Epithelial cell of esophagus (primary cell): Measurements from ENCODE around the gene FAM228B.

Source experiments
- DNase-seq: peaks from one replicate; pipeline ENCODE4 v3.0.0; 2010; ENCODE audit warnings: low read depth
- H3K4me3 ChIP-seq: 2 replicates; pipeline ENCODE4 v1.5.1; 2011; ENCODE audit warnings: mild to moderate bottlenecking, low read length, control low read depth
- TF ChIP-seq, protein P1 (sequence below): IDR thresholded peaks from 2 replicates; pipeline ENCODE4 v1.5.1; 2011; ENCODE audit warnings: low read depth, mild to moderate bottlenecking, low read length, control low read depth, inconsistent platforms; ENCODE audit not compliant: insufficient read depth; ENCODE audit errors: missing control alignments

The FAM228B gene

DNA sequence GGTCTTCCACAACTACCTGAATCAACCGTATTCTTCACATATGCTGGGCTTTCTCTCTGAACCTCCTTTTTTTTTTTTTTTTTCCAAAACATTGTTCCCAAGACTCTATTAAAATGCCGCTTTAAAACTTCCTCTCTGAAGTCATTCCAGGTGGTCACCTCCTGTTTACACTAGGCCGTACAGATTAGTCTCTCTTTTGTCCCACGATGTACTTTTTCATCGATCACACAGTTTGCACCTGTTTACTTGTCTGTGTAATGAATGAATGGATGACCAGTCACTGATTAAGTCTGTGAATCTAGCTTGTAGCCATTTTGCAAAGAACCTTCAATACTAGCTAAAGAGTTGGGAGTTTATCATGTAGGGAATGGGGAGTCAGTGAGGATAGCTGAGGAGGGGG is 34.9 kb downstream of the FAM228B start:
- H3K4me3 ChIP-seq = no peak overlapping the region
- TF ChIP-seq, protein P1, sequence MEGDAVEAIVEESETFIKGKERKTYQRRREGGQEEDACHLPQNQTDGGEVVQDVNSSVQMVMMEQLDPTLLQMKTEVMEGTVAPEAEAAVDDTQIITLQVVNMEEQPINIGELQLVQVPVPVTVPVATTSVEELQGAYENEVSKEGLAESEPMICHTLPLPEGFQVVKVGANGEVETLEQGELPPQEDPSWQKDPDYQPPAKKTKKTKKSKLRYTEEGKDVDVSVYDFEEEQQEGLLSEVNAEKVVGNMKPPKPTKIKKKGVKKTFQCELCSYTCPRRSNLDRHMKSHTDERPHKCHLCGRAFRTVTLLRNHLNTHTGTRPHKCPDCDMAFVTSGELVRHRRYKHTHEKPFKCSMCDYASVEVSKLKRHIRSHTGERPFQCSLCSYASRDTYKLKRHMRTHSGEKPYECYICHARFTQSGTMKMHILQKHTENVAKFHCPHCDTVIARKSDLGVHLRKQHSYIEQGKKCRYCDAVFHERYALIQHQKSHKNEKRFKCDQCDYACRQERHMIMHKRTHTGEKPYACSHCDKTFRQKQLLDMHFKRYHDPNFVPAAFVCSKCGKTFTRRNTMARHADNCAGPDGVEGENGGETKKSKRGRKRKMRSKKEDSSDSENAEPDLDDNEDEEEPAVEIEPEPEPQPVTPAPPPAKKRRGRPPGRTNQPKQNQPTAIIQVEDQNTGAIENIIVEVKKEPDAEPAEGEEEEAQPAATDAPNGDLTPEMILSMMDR = no peak
- DNase-seq = no peak

DNA sequence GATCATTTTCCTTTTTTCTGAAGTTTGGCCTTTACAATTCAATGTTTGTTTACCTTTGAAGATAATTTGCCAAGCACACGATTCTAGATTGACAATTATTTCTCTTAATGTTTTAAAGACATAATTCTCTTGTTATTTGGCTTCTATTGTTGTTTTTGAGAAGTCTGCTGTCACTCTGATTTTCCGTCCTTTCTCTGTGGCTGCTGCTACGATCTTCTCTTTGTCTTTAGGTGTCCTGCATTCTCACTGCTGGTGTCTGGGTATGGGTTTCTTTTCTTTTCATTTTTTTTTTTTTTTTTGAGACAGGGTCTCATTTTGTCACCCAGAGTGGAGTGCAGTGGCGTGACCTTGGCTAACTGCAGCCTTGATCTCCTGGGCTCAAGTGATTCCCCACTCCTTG is 36.4 kb downstream of the FAM228B start:
- no peak for DNase-seq
- H3K4me3 ChIP-seq = no peak overlapping the region
- TF ChIP-seq, protein P1 = no peak

DNA sequence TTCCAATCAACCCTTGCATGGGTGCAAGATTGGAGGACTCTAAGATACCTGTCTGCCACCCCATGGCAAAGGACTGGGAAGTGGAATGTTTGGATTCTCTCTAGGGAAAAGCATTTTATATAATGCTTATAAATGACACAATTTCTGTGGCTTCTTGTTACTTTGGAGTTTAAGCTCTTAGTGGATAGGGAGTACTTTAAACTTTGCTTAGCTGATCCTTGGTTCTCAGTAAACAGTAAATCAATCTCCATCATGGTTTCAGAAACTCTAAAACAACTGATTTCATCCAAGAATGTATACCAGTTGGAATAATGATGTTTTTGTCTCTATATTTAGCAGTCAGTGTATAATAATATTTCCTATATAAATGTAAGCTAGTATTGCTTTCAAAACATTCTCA is 37.5 kb downstream of the FAM228B start:
- H3K4me3 ChIP-seq = no peak overlapping the region
- TF ChIP-seq, protein P1 = no peak
- DNase-seq = no peak

DNA sequence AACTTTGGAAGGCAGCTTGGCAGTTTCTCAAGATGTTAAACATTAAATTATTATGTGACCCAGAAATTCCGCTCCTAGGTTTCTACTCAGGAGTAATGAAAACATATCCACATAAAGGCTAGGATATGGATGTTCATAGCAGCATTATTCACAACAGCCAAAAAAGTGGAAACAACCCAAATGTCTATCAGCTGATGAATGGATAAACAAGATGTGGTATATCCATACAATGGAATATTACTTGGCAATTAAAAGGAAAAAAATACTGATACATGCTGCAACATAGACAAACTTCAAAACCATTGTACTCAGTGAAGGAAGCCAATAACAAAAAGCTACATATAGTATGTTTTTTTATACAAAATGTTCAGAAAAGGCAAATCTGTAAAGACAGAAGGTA is 39.2 kb downstream of the FAM228B start:
- no peak for DNase-seq
- H3K4me3 ChIP-seq = no peak overlapping the region
- TF ChIP-seq, protein P1 = no peak

DNA sequence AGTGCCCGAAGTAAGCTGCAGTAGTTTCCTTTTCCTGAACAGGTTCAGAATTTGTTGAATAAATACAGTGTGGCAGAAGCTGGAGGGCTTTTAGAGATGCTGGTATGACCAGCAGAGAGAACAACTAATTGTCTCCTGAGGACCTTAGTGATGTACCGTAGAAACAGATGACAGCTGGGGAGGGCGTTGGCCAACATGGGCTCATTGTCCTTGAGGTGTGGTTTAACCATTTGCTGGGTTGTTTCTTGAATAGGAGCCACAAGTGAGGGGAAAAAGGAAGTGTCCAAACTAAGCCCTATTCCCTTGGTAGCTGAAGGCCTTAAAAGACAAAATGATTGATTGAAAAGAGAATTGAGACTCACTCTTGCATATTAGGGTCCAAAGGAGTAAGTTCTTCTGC is 39.9 kb downstream of the FAM228B start:
- no peak for DNase-seq
- TF ChIP-seq, protein P1 = no peak
- no peak overlapping the region for H3K4me3 ChIP-seq

DNA sequence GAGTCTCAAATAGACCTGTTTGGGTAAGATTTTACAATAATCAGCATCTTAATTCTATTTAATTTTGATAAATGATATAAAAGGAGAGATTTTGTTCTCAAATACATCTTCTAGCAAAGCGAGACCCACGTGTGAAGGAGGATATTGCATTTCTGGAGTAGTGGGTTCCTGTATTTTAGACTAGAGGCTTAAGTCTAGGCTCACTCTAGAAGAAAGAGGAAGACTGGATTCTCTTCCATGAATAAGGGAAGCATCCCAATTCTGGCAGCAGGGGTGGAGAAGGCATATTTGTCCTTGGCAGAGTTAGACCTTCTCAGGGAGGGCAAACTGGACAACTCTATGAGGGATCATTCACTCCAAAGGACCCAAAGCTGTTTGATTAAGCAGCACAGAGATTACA is 40.3 kb downstream of the FAM228B start:
- H3K4me3 ChIP-seq = no peak overlapping the region
- TF ChIP-seq, protein P1 = no peak
- no peak for DNase-seq

DNA sequence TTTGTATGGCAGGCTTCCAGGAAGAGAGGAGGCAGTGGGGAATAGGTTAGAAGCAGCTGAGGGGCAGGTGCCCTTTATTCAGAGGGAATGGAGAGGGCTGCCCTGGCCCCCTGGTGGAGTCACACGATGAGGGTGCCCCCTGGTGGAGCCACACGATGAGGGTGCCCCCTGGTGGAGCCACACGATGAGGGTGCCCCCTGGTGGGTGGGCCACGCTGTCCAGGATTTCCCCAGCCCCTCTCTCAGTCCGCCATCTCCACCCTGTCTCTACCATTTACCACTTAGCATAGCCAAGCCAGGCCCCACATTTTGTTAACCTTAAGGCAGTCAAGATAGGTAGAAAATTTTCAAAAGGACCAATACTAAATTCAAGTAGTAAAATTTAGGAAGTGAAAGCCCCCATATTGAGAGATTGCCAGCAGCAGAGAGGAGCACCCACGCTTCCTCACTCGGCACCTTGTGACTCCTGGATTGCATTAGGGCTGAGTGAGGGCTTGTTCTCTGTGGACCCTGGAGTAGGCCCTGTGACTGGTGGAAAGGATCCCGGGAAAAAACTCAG is 41.2 kb downstream of the FAM228B start:
- H3K4me3 ChIP-seq = no peak overlapping the region
- TF ChIP-seq, protein P1 = peak; percentile 53
- peak; percentile 55 for DNase-seq
